HepG2 (cell line): Measurements from ENCODE around the gene PKP3. TPM values are rescaled to one million over a fixed set of nuclear protein-coding genes. Genes with fewer than 3 reads are reported as not detected.

Experiments
- ADNP ChIP-seq: sonication (generic); formaldehyde crosslinking; IDR thresholded peaks from 2 replicates; pipeline ENCODE4 v1.4.0; 2020; ENCODE audit warnings: missing genetic modification reagents
- AGO1 ChIP-seq: fragments of 200-400 bp; formaldehyde crosslinking; IDR thresholded peaks from 2 replicates; pipeline ENCODE4 v1.6.1; 2017; ENCODE audit warnings: mild to moderate bottlenecking, low read depth, low read length, moderate library complexity; ENCODE audit not compliant: poor library complexity, severe bottlenecking
- ATF6 ChIP-seq: sonication (generic); formaldehyde crosslinking; conservative IDR thresholded peaks from 2 replicates; pipeline ENCODE4 v1.4.0; 2020; ENCODE audit warnings: missing genetic modification reagents
- CCAR2 ChIP-seq: fragments of 200-400 bp; formaldehyde crosslinking; optimal IDR thresholded peaks from 2 replicates; pipeline ENCODE3; 2018; ENCODE audit warnings: low read depth, mild to moderate bottlenecking, low read length, moderate library complexity
- HIVEP1 ChIP-seq: sonication (generic); formaldehyde crosslinking; IDR thresholded peaks from 2 replicates; pipeline ENCODE4 v1.4.0; 2020; ENCODE audit warnings: mild to moderate bottlenecking, missing genetic modification reagents
- HMG20A ChIP-seq: IDR thresholded peaks from 2 replicates; pipeline ENCODE4 v1.6.1; 2016; ENCODE audit warnings: borderline replicate concordance
- HNRNPUL1 ChIP-seq: fragments of 200-400 bp; formaldehyde crosslinking; IDR thresholded peaks from 2 replicates; pipeline ENCODE4 v1.6.1; 2017; ENCODE audit warnings: low read depth, mild to moderate bottlenecking, low read length, moderate library complexity
- IKZF1 ChIP-seq: fragments of 450-650 bp; IDR thresholded peaks from 2 replicates; pipeline ENCODE4 v1.7.1; 2016
- ISX ChIP-seq: sonication (generic); formaldehyde crosslinking; conservative IDR thresholded peaks from 2 replicates; pipeline ENCODE4 v1.5.0; 2020; ENCODE audit warnings: missing genetic modification reagents
- MYC ChIP-seq: sonication (generic); formaldehyde crosslinking; IDR thresholded peaks from 2 replicates; pipeline ENCODE4 v1.9.0; 2021; ENCODE audit warnings: missing genetic modification reagents, borderline replicate concordance
- NR1H2 ChIP-seq: sonication (generic); formaldehyde crosslinking; IDR thresholded peaks from 2 replicates; pipeline ENCODE4 v1.8.1; 2022; ENCODE audit warnings: low read depth, missing genetic modification reagents, borderline replicate concordance
- SSRP1 ChIP-seq: IDR thresholded peaks from 2 replicates; pipeline ENCODE4 v1.6.1; 2016; ENCODE audit warnings: control low read depth
- ZBED4 ChIP-seq: sonication (generic); formaldehyde crosslinking; IDR thresholded peaks from 2 replicates; pipeline ENCODE4 v1.4.0; 2020; ENCODE audit warnings: missing genetic modification reagents, borderline replicate concordance
- ZNF138 ChIP-seq: sonication (generic); formaldehyde crosslinking; IDR thresholded peaks from 2 replicates; pipeline ENCODE4 v1.5.0; 2020; ENCODE audit warnings: mild to moderate bottlenecking, low read depth, missing genetic modification reagents
- ZNF251 ChIP-seq: sonication (generic); formaldehyde crosslinking; IDR thresholded peaks from 2 replicates; pipeline ENCODE4 v1.9.0; 2021; ENCODE audit warnings: mild to moderate bottlenecking, missing genetic modification reagents
- ZNF282 ChIP-seq: fragments of 450-650 bp; IDR thresholded peaks from 2 replicates; pipeline ENCODE4 v1.6.1; 2018; ENCODE audit not compliant: partially characterized antibody
- ZNF329 ChIP-seq: sonication (generic); formaldehyde crosslinking; IDR thresholded peaks from 2 replicates; pipeline ENCODE4 v1.9.0; 2021; ENCODE audit warnings: low read depth, mild to moderate bottlenecking, missing genetic modification reagents
- ZNF570 ChIP-seq: sonication (generic); formaldehyde crosslinking; IDR thresholded peaks from 2 replicates; pipeline ENCODE4 v1.4.0; 2020; ENCODE audit warnings: mild to moderate bottlenecking, missing genetic modification reagents, borderline replicate concordance
- ZNF607 ChIP-seq: sonication (generic); formaldehyde crosslinking; IDR thresholded peaks from 2 replicates; pipeline ENCODE4 v1.5.1; 2020; ENCODE audit warnings: missing genetic modification reagents, mild to moderate bottlenecking, borderline replicate concordance
- ZNF629 ChIP-seq: sonication (generic); formaldehyde crosslinking; conservative IDR thresholded peaks from 2 replicates; pipeline ENCODE4 v1.5.0; 2020; ENCODE audit warnings: missing genetic modification reagents
- ZNF776 ChIP-seq: sonication (generic); formaldehyde crosslinking; IDR thresholded peaks from 2 replicates; pipeline ENCODE4 v1.4.0; 2020; ENCODE audit warnings: mild to moderate bottlenecking, missing genetic modification reagents
- ZNF839 ChIP-seq: sonication (generic); formaldehyde crosslinking; IDR thresholded peaks from 2 replicates; pipeline ENCODE4 v1.4.0; 2020; ENCODE audit warnings: missing genetic modification reagents, mild to moderate bottlenecking, borderline replicate concordance
- ZSCAN20 ChIP-seq: sonication (generic); formaldehyde crosslinking; IDR thresholded peaks from 2 replicates; pipeline ENCODE4 v1.4.0; 2020; ENCODE audit warnings: missing genetic modification reagents, mild to moderate bottlenecking, borderline replicate concordance
- polyA plus RNA-seq, 8 experiments: library from polyadenylated mRNA; depleted of rRNA in 3 of 8; stranded (reverse) in 7 of 8; unstranded in 1 of 8; fragments of >200 nt; fragmentation: Illumina TruSeq in 4 of 8; extraction: Trizol in 4 of 8; gene quantifications; 2 replicates each; pipeline versions ENCODE4 v1.2.1 to v1.2.3, GENCODE V29; 2011 to 2016; ENCODE audit warnings: low read depth in 4 of 8, missing spikeins in 1 of 8, mixed read lengths in 1 of 8; ENCODE audit not compliant: insufficient read depth in 1 of 8
- total RNA-seq, 5 experiments: library from RNA; depleted of rRNA; stranded (reverse); fragments of >200 nt; fragmentation: Illumina TruSeq; extraction: Trizol; gene quantifications; 2 replicates each; pipeline ENCODE4 v1.2.3, GENCODE V29; 2016; ENCODE audit warnings: low read depth in 1 of 5
- TF ChIP-seq, protein P1 (sequence below): sonication (generic); formaldehyde crosslinking; IDR thresholded peaks from 2 replicates; pipeline ENCODE4 v1.4.0; 2020; ENCODE audit warnings: missing genetic modification reagents

The PKP3 gene
- total and polyA plus RNA-seq, 2 of the 13 experiments (the other 11 are each of a cell fraction or from before 2014, with no cell fraction given): 18.0 to 28.7 TPM

- no peak for TF ChIP-seq ISX (CRISPR knock-in tag)
- no peak for TF ChIP-seq HNRNPUL1
- TF ChIP-seq ATF6 (CRISPR knock-in tag): no peak
- TF ChIP-seq ADNP (CRISPR knock-in tag): no peak
- no peak for TF ChIP-seq HIVEP1 (CRISPR knock-in tag)
- TF ChIP-seq ZNF251 (CRISPR knock-in tag): no peak
- no peak; the same call in 1 of the 2 replicates for TF ChIP-seq NR1H2 (CRISPR knock-in tag)
- no peak for TF ChIP-seq SSRP1 (CRISPR knock-in tag)
- TF ChIP-seq HMG20A (CRISPR knock-in tag): no peak
- no peak for TF ChIP-seq ZNF839 (CRISPR knock-in tag)
- no peak for TF ChIP-seq ZNF329 (CRISPR knock-in tag)
- no peak for TF ChIP-seq ZNF607
- no peak for TF ChIP-seq CCAR2
- no peak; the same call in 1 of the 2 replicates for TF ChIP-seq ZBED4
- TF ChIP-seq ZNF138 (CRISPR knock-in tag): peak; percentile 17; the same call in 1 of the 2 replicates
- TF ChIP-seq MYC (CRISPR knock-in tag): peak; percentile 31
- TF ChIP-seq, protein P1, sequence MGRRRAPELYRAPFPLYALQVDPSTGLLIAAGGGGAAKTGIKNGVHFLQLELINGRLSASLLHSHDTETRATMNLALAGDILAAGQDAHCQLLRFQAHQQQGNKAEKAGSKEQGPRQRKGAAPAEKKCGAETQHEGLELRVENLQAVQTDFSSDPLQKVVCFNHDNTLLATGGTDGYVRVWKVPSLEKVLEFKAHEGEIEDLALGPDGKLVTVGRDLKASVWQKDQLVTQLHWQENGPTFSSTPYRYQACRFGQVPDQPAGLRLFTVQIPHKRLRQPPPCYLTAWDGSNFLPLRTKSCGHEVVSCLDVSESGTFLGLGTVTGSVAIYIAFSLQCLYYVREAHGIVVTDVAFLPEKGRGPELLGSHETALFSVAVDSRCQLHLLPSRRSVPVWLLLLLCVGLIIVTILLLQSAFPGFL: no peak
- no peak for TF ChIP-seq ZNF629 (CRISPR knock-in tag)
- no peak for TF ChIP-seq ZNF776
- TF ChIP-seq AGO1: no peak
- TF ChIP-seq ZSCAN20 (CRISPR knock-in tag): no peak
- TF ChIP-seq ZNF282: no peak
- TF ChIP-seq IKZF1: no peak
- no peak for TF ChIP-seq ZNF570
Measured at GRCh38 chr11:394034-394857, at the start of gene PKP3 (continued).
